IMR-90 (cell line): ENCODE results near the gene AFM. TPM values are rescaled to one million over a fixed set of nuclear protein-coding genes. Genes with fewer than 3 reads are reported as not detected.

Experiments used
- ATAC-seq: fragments of 200-7000 bp; cut with Tn5 transposase; 2 replicates; pipeline ENCODE4 v1.9.1; 2020; ENCODE audit warnings: low read depth, mild to moderate bottlenecking, moderate library complexity
- BruUV-seq: library from RNA; stranded (reverse); fragments of 400-500 nt; replicated peaks from 2 replicates; lab custom pipeline; 2021; lab: Mats Ljungman, UMichigan
- CTCF ChIA-PET: fragments of 300-600 bp; formaldehyde crosslinking; extraction: SDS; loops from one replicate; lab custom pipeline; 2021; ENCODE audit warnings: antibody characterized with exemption; lab: Yijun Ruan, JAX
- POLR2A ChIA-PET: fragments of 300-600 bp; sonication (Branson Sonifier 250); formaldehyde crosslinking; loops from one replicate; lab custom pipeline; 2022; ENCODE audit warnings: antibody characterized with exemption; ENCODE audit not compliant: unreplicated experiment; lab: Charles Lee
- DNase-seq: peaks from one replicate; pipeline ENCODE4 v3.0.0; 2013
- H2AFZ ChIP-seq: replicated peaks from 2 replicates; pipeline ENCODE3; 2013; ENCODE audit warnings: low read length, mild to moderate bottlenecking; ENCODE audit not compliant: poor library complexity
- H2AK5ac ChIP-seq: 2 replicates; pipeline ENCODE4 v1.6.1; 2013; ENCODE audit warnings: low read depth, low read length, inconsistent platforms
- H2AK9ac ChIP-seq: replicated peaks from 2 replicates; pipeline ENCODE3; 2013; ENCODE audit warnings: mild to moderate bottlenecking, low read depth, low read length, moderate library complexity; ENCODE audit not compliant: poor library complexity
- H2BK120ac ChIP-seq: 2 replicates; pipeline ENCODE4 v1.6.1; 2013; ENCODE audit warnings: low read depth, low read length, inconsistent platforms
- H2BK15ac ChIP-seq: 3 replicates; pipeline ENCODE4 v1.6.1; 2013; ENCODE audit warnings: low read depth, low read length, inconsistent platforms
- H2BK20ac ChIP-seq: 2 replicates; pipeline ENCODE4 v1.6.1; 2013; ENCODE audit warnings: low read depth, mild to moderate bottlenecking, inconsistent platforms, low read length, moderate library complexity
- H2BK5ac ChIP-seq: 2 replicates; pipeline ENCODE4 v1.6.1; 2013; ENCODE audit warnings: mild to moderate bottlenecking, low read depth, low read length, inconsistent platforms; ENCODE audit not compliant: poor library complexity, severe bottlenecking
- H3K14ac ChIP-seq: replicated peaks from 2 replicates; pipeline ENCODE4 v1.6.1; 2013; ENCODE audit warnings: low read depth, low read length, inconsistent platforms
- H3K18ac ChIP-seq: 2 replicates; pipeline ENCODE4 v1.6.1; 2013; ENCODE audit warnings: low read depth, low read length, control low read depth
- H3K23ac ChIP-seq: 2 replicates; pipeline ENCODE4 v1.6.1; 2013; ENCODE audit warnings: low read depth, low read length, inconsistent platforms
- H3K27ac ChIP-seq: 2 replicates; pipeline ENCODE4 v1.5.1; 2013; ENCODE audit warnings: mild to moderate bottlenecking, control low read depth, low read length; ENCODE audit not compliant: insufficient read depth
- H3K27me3 ChIP-seq: 2 replicates; pipeline ENCODE4 v1.6.1; 2013; ENCODE audit warnings: low read length; ENCODE audit not compliant: control insufficient read depth, insufficient read depth
- H3K36me3 ChIP-seq: 2 replicates; pipeline ENCODE4 v1.6.1; 2013; ENCODE audit warnings: low read length, mixed read lengths; ENCODE audit not compliant: control insufficient read depth, insufficient read depth
- H3K4ac ChIP-seq: 2 replicates; pipeline ENCODE4 v1.6.1; 2013; ENCODE audit warnings: low read depth, low read length, inconsistent platforms
- H3K4me1 ChIP-seq: 2 replicates; pipeline ENCODE4 v1.6.1; 2013; ENCODE audit warnings: low read length, mixed read lengths; ENCODE audit not compliant: control insufficient read depth, insufficient read depth
- H3K4me2 ChIP-seq: 2 replicates; pipeline ENCODE4 v1.6.1; 2013; ENCODE audit warnings: low read depth, mild to moderate bottlenecking, control low read depth, low read length, moderate library complexity
- H3K4me3 ChIP-seq: 2 replicates; pipeline ENCODE4 v1.5.1; 2013; ENCODE audit warnings: low read depth, mild to moderate bottlenecking, control low read depth, low read length, moderate library complexity; ENCODE audit not compliant: insufficient read depth
- H3K56ac ChIP-seq: 2 replicates; pipeline ENCODE4 v1.6.1; 2013; ENCODE audit warnings: low read length, inconsistent platforms; ENCODE audit not compliant: insufficient read depth; ENCODE audit errors: extremely low read depth
- H3K79me1 ChIP-seq, 2 experiments: 2 replicates each; pipeline ENCODE4 v1.6.1; 2013; ENCODE audit warnings: low read length in 2 of 2, inconsistent platforms in 1 of 2, low read depth in 1 of 2
- H3K9ac ChIP-seq: 2 replicates; pipeline ENCODE4 v1.6.1; 2013; ENCODE audit warnings: low read depth, low read length, control low read depth
- H3K9me1 ChIP-seq: 2 replicates; pipeline ENCODE4 v1.6.1; 2013; ENCODE audit warnings: low read length, inconsistent platforms; ENCODE audit not compliant: insufficient read depth
- H3K9me3 ChIP-seq: 2 replicates; pipeline ENCODE4 v1.6.1; 2013; ENCODE audit warnings: low read length; ENCODE audit not compliant: control insufficient read depth, insufficient read depth
- H4K20me1 ChIP-seq: 2 replicates; pipeline ENCODE4 v1.6.1; 2013; ENCODE audit warnings: low read length, inconsistent platforms; ENCODE audit not compliant: insufficient read depth
- H4K5ac ChIP-seq: 2 replicates; pipeline ENCODE4 v1.6.1; 2013; ENCODE audit warnings: mild to moderate bottlenecking, low read depth, low read length, control low read depth
- H4K8ac ChIP-seq, 2 experiments: 2 replicates each; pipeline ENCODE4 v1.6.1; 2013; ENCODE audit warnings: low read depth in 2 of 2, low read length in 2 of 2, control low read depth in 1 of 2, inconsistent platforms in 1 of 2
- H4K91ac ChIP-seq: 2 replicates; pipeline ENCODE4 v1.6.1; 2013; ENCODE audit warnings: low read depth, low read length, inconsistent platforms; ENCODE audit not compliant: insufficient read depth
- CHD1 ChIP-seq: IDR thresholded peaks from 2 replicates; pipeline ENCODE4 v1.6.1; 2012; ENCODE audit warnings: low read depth, low read length, improper control_type of control experiment
- MAZ ChIP-seq: IDR thresholded peaks from 2 replicates; pipeline ENCODE4 v1.6.1; 2012; ENCODE audit warnings: low read depth, mild to moderate bottlenecking, low read length, improper control_type of control experiment, moderate library complexity, borderline replicate concordance
- POLR2A ChIP-seq: IDR thresholded peaks from 2 replicates; pipeline ENCODE4 v1.6.1; 2012; ENCODE audit warnings: mild to moderate bottlenecking, low read depth, low read length
- RAD21 ChIP-seq: IDR thresholded peaks from 2 replicates; pipeline ENCODE4 v1.6.1; 2012; ENCODE audit warnings: low read length, improper control_type of control experiment
- WGBS, 2 experiments: methylation state at CpG; one replicate each; pipeline versions ENCODE4 v1.1.5 to v1.1.7; 2013; ENCODE audit warnings: missing lambda C conversion rate in 2 of 2; ENCODE audit not compliant: insufficient read length in 1 of 2; ENCODE audit errors: extremely low coverage in 2 of 2; 5-methylcytosine and 5-hydroxymethylcytosine counted together
- dilution Hi-C: fragments of 300-500 bp; cut with HindIII; formaldehyde crosslinking; loops from one replicate; pipeline ENCODE4 v1.14.3; 2018; ENCODE audit warnings: low sequenced_read_pairs; ENCODE audit not compliant: unreplicated experiment
- in situ Hi-C: fragments of 300-500 bp; cut with MboI; formaldehyde crosslinking; loops from 3 replicates; pipeline ENCODE4 v1.14.3; 2019; ENCODE audit warnings: low sequenced_read_pairs, inconsistent platforms, mixed read lengths
- intact Hi-C: fragments of 100-400 bp; cut with micrococcal nuclease; formaldehyde crosslinking; loops from 2 replicates; pipeline ENCODE4 v1.10.0; 2022
- polyA plus RNA-seq, 3 experiments: library from polyadenylated mRNA; depleted of rRNA; stranded (reverse); fragments of >200 nt; gene quantifications; 2 replicates each; pipeline ENCODE4 v1.2.3, GENCODE V29; 2012; ENCODE audit warnings: low replicate concordance in 1 of 3
- total RNA-seq: library from RNA; depleted of rRNA; stranded (reverse); fragments of >200 nt; gene quantifications from 2 replicates; pipeline ENCODE4 v1.2.3, GENCODE V29; 2012

The AFM gene
- total and polyA plus RNA-seq, 2 of the 4 experiments (the other 2 are of a cell fraction): not detected

DNA sequence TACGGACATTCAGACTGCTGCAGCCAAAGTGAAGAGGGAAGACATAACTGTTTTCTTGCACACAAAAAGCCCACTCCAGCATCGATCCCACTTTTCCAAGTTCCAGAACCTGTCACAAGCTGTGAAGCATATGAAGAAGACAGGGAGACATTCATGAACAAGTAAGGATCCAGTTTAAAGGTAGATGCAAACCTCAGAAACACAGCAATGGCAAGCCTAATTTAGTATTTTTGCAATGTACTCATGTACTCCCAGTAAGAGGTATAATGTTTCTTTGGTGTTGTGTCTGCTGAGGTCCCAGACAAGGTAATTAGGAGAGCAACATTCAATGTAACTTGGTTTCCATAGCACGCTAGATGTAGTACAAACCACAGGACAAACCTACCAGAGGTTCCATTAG lies 40.9 kb upstream of the AFM start:
- Histone ChIP-seq H3K4me3 (no peak overlapping the region), H3K9me1 (no peaks in the 10 kb centered on the region), H3K27me3 (peaks cover 2% of the 10 kb centered on the region; the same call in 1 of the 2 replicates), H3K4me1 (no peaks in the 10 kb centered on the region), H3K18ac (no peak overlapping the region), H3K36me3 (no peaks in the 10 kb centered on the region), H3K4ac (no peak overlapping the region), H2AK9ac (no peak overlapping the region), H4K8ac (no peak overlapping the region), H3K9ac (no peak overlapping the region), H2BK120ac (no peak overlapping the region), H2AFZ (no peak overlapping the region), H3K79me1 (no peaks in the 10 kb centered on the region), H2BK15ac (no peak overlapping the region), H2BK5ac (no peak overlapping the region), H3K9me3 (no peaks in the 10 kb centered on the region), H3K56ac (no peak overlapping the region), H3K23ac (no peak overlapping the region), H2BK20ac (no peak overlapping the region), H2AK5ac (no peak overlapping the region), H3K4me2 (no peak overlapping the region), H4K5ac (no peak overlapping the region), H4K91ac (no peak overlapping the region), H4K20me1 (no peaks in the 10 kb centered on the region), H3K27ac (no peak overlapping the region), H3K14ac (no peak overlapping the region)
- no TSS peak for BruUV-seq
- ChIA-PET POLR2A (interaction anchor here (0.5 kb wide), 1 partner anchor 10 kb away, joined by 3 read pairs; no protein-coding TSS in a partner anchor), CTCF (interaction anchor here (1.0 kb wide), 1 partner anchor 16 kb away, joined by 3 read pairs; no protein-coding TSS in a partner anchor)
- DNase-seq (no peak), ATAC-seq (no peak)
- intact Hi-C loops: loop anchor here (10.0 kb wide), 1 partner anchor 214 kb away; no protein-coding TSS in a partner anchor
- in situ Hi-C loops: no loop called here
- dilution Hi-C loops: no loop called here
- no CpG with 5 or more reads among the region's 3 CpGs for WGBS, 2 experiments
- TF ChIP-seq CHD1 (no peak), MAZ (no peak), RAD21 (no peak), POLR2A (no peak)
